Midbrain (tissue), 1 donor: ENCODE data around the gene CYB561D2.
A peak's percentile ranks its signal among the peaks of the same experiment; 100 is the strongest.

ENCODE experiments used
- DNase-seq: peaks from one replicate; lab custom pipeline; 2025; lab: John Stamatoyannopoulos, UW

CYB561D2 gene

GRCh38 chr3:50390508-50391224, 40.0 kb downstream of the CYB561D2 start:
- no peak for DNase-seq

DNA sequence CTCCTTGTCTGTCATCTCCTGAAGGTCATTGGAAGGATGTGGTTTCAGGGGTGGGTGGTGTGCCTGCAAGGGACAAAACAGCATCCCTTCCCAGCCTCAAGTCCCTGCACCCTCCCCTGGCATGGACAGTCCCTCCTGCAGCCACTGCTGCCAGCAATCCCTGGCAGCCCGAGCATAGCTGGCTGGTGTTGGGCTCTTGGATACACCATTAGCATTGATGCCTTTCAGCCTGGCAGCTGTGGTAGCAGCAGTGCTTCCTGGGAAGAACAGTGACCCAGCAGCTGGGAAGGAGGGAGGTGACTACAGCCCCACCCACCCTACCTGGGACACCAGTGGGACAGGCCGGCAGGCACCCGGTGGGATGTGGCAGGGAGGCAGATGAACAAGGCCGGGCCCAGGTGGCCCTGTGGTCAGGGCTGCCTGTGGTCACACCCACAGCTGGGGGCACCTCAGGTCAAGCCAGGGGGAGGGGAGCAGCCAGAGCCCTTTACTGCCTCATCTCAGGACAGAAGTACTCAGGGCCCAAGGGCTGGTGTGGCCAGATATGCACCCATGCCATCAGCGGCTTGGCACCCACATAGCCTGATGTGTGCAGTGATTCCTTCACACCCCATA, 41.5 kb downstream of the CYB561D2 start:
- DNase-seq, result peak; percentile 16

GRCh38 chr3:50393061-50393460, 42.4 kb downstream of the CYB561D2 start:
- no peak for DNase-seq

DNA sequence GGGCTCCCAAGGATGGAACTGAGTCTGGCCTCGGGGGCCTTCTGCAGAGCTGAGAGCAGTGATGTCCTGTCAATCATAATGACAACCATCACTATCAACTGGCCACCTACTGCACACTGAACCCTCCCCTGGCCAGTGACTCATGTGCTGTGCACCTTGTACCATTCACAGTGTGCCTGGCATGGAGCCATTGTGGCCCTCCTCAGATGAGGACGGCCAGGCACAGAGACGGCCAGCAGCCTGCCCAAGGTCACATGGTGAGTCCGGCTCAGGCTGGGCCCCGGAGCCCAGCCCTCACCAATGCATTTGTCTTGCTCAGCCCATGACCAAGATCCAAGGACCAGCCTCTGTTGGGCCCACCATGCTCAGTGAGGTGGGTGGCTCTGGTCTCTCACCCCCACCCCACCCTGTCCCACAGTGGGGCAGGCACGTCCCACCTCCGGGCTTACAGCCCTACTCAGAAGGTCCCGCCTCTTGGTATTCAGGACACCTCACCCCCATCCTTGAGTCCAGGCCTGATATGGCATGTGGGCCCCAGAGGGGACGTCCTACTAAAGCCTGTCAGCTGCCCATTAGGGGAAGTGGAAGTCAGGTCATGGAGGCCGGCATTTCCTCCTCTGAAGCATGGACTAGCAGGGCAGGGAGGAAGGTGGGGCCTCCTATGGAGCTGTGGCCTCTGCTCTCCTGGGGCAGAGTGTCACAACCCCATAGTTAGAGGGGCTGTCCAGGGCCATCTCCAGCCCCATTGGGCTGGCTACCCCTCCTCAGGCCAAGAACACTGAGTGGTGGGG, 44.6 kb downstream of the CYB561D2 start:
- no peak for DNase-seq

GRCh38 chr3:50396502-50396901, 45.8 kb downstream of the CYB561D2 start:
- no peak for DNase-seq

DNA sequence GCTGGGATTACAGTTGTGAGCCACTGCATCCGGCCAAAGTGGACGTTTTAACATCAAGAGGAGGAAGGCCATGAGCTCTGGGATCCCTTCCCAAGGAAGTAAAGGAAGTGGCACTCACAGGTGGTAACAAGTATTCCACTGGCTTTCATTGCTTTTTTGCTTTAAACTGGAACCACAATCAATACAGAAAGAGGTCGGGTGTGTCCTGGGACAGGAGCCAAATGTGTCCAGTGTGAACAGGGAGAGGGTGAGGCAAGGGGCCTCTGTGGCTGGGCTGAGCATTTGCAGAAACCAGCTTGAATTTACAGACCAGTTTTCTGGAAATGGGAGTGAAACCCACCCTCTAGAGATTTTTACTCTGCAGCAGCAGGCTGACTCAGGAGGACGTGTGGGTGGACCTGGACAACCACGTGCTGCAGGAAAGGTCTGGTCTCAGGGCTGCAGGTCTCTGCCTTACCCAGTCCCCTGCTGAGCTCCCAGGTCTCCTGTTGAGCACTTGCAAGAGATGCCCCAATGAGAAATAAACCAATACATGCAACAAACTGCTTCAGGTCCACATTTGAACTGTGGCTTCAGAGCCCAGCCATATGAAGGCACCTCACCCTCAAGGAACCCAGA, 51.4 kb downstream of the CYB561D2 start:
- DNase-seq, result no peak
